Right ventricle myocardium superior (tissue), 1 donor: ENCODE measurements around the gene USP6NL. TPM values are rescaled to one million over a fixed set of nuclear protein-coding genes. Genes with fewer than 3 reads are reported as not detected.

Experiments used
- ATAC-seq: fragments of 200-7000 bp; cut with Tn5 transposase; one replicate; pipeline ENCODE4 v1.9.1; 2020; ENCODE audit warnings: mild to moderate bottlenecking; ENCODE audit not compliant: poor library complexity
- DNase-seq: peaks from one replicate; pipeline ENCODE4 v3.0.0-alpha.2; 2020
- intact Hi-C: fragments of 100-400 bp; cut with DNase I; formaldehyde crosslinking; loops from one replicate; pipeline ENCODE4 v1.11.2; 2022
- total RNA-seq: library from RNA; stranded (reverse); fragmentation: NEBNext Ultra II Directional; extraction: Animal tissue kit (Norgen Biotek cat#: 25700); gene quantifications from one replicate; pipeline ENCODE4 v1.2.1, GENCODE V29; 2021
- donor health status: DM: no; HTN: yes; CAD: no; lungs with severe emphysema.

The USP6NL gene
- total RNA-seq, 1 donor from 2014 or later: 5.2 TPM

DNA sequence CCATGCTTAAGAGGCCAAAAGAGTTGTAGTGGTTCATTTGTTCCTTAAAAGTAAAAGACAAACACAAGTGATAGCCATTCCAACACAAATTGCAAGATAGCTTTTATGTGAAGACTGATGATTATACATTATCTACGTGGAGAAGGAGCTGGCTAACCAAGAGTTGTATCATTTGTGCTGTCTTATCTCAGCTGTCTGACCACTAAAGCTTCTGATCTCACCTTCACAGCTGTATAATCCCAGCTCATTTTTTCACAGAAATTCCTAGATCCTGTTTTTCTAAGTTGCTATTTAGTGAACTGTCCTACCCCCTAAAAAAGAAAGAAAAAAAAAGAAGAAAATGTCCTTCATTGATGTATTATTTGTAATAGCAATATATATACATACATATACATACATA lies 9.8 kb downstream of the USP6NL start:
- ATAC-seq (no peak), DNase-seq (no peak)
- intact Hi-C loops: no loop called here

DNA sequence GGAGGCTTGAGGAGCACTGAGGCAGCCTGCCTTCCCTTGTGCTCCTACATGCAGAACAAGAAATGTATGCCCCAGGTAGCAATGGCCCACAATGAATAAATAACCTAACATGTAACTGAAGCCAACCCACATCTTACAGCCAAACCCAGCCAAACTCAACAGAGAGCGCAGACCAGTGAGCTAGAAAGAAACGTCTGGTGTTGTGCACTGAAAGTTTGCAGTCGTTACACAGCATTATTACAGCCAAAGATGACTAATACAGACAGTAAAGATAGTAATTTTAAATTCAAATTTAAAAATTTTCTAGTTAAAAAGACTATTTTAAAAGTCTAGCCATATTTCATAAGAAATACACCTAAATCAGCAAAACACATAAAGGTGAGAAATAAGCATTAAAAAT lies 11.2 kb downstream of the USP6NL start:
- DNase-seq (no peak), ATAC-seq (no peak)
- intact Hi-C loops: no loop called here

DNA sequence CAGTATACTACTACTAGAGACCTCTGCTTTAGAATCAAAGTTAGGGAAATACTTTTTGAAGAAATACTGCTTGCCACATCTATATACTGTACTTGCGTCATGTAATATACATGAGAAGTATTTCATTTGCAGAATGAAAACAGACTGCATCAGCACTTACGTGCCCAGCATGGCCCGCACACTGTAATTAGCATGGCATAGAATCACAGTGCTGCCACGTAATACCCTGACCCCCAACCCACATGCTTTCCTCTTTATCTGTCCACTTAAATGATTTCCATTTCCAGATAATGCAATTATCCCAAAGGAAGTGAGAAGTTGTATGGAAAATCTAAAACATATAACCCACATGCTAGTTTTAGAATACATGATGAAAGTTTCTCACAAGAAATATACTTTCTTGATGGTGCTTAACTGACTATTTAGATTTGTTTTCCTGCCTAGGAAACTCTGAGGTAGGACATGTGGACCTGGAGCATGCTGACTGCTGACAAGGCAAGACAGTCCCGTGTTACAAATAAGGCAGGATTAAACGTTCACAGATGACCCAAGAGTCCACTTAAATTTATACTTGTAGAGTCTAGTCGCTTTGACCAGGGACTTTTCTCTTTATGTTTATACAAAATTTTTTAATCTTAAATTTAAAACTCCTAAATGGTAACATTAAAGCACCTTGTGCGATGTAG lies 12.6 kb downstream of the USP6NL start:
- no peak for ATAC-seq
- no peak for DNase-seq
- intact Hi-C loops: no loop called here

DNA sequence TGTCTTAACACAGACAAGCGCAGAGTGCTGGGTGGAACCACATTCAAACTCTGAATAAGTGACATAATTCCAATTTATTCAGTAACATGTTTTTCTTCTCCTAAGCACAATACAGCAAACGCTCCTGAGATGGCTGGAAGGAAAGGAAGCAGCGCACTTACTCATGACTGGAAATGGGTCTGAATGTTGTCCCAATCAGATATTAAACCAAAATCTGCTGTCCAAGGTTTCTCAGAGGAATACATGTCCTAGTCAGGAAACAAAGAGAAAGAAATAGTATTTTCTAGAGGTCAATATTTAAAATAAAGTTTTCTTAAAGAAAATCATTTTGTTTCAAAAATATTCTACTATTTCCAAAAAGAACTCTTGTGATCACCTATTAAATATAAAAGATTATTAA lies 14.0 kb downstream of the USP6NL start:
- no peak for DNase-seq
- no peak for ATAC-seq
- intact Hi-C loops: no loop called here

DNA sequence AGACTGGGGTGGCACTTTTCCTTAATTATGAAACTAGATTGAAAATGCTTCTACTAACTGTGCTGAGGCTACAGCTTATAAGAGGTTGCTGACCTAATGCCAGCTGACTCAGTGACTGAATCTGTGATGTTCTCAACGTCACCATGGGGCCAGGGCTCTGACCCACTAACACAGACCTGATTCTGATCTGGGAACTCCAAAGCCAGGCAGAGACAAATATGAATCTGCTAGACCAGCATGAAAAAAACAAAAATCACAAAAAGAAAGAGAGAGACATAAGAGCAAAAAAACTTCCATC lies 16.1 kb downstream of the USP6NL start:
- ATAC-seq (peak; percentile 52), DNase-seq (no peak)
- intact Hi-C loops: no loop called here

DNA sequence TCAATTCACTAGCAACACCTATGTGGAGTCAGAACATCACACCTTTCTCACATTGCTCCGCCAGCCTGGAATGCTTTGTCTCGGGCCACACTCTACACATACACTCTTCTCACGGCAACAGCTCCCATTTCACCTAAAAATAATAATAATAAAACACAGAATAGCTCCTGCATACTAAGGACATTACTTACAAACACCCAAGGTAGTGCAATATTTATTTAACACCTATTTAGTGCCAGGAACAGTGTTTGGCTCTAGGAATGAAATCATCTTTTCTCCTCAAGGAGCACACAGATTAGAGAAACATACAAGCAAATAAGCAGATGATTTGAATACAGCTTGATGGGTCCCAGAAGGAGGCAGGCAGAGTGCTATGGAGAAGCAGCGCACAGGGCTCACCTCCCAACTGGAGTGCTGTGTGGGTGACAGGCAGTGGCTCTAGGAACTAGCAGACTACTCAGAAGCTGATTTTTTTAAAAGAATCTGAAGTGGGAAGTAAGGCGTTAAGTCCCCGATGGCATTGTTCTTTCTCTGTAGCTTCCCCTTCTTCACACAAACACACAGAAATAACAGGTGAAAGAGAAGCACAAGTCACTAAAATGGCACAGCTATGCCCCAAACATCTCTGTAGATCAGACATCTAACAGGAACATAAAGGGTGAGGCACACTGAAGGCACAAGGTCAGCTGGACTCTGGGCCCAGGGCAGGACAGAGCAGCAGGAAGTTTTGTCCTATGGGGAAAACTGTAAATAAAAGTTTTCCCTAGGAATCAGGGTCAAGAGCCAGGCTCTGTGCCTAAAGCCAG lies 16.7 kb downstream of the USP6NL start:
- intact Hi-C loops: no loop called here
- peak; percentile 25 for ATAC-seq
- DNase-seq: no peak

DNA sequence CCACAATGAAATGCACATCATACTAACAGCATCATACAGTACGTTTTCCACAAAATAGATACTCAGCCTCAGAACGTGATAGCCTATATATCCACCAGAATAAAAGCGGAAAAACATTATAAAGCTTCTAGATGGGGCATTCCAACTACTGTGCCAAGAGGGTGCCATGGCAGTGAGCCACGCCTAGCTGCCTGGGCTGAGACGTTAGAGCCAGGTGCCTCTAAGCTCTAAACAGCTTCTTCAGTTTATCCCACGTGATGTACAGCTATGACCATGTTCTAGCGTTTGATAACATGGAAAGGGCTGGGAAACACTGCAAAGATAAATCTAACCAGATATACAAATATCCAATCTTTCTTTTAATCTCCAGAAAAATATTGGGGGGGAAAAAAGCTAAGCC lies 17.8 kb downstream of the USP6NL start:
- intact Hi-C loops: no loop called here
- no peak for ATAC-seq
- no peak for DNase-seq

DNA sequence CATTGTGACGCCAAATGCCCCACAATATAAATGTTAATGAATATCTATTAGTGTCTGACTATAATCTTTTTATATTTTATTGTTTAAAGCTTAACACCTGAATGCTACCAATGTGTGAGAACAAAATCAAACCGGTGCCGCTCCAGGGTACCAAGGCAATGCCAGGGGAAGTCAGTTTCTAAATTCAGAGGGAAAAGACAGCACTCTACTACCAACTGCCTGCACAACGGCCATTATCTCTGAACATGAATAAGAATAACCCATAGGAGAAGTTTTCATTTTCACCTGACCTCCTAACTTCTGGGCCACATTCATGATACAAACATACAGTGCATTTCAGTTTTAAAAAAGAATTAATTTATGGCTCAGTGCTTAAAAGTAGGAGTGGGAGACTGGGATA lies 21.7 kb downstream of the USP6NL start:
- intact Hi-C loops: no loop called here
- ATAC-seq: peak; percentile 58
- no peak for DNase-seq

DNA sequence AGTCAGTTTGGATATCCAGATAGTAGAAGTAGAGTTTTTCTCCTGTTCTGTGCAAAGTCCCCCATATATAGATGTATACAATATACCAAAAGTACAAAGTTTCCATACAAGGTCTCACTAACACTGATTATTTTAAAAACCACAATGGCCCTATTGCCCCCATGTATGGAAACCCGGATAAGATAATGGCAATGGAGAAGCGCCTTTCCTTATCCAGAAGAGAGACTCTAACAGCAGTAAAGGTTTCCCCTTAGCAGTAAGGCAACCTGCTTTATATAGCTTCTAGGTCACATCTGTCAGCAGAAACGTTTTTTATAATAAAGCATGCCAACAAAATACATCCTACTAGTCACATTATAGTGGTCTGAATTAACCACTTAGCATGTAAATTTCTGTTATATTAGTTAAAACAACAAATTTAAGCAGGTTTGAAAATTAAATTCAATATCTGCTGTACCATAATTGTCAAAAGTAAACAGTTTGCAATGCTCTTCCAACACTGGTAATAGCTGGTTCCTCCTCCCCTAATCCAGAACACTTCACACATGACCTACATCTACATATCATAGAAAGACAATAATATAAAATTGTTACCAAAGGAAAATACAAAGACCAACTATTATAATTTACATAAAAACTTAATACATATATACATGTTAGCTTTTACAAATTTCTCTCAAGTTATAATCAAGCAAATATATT lies 22.4 kb downstream of the USP6NL start:
- ATAC-seq (peak; percentile 34), DNase-seq (no peak)
- intact Hi-C loops: no loop called here

DNA sequence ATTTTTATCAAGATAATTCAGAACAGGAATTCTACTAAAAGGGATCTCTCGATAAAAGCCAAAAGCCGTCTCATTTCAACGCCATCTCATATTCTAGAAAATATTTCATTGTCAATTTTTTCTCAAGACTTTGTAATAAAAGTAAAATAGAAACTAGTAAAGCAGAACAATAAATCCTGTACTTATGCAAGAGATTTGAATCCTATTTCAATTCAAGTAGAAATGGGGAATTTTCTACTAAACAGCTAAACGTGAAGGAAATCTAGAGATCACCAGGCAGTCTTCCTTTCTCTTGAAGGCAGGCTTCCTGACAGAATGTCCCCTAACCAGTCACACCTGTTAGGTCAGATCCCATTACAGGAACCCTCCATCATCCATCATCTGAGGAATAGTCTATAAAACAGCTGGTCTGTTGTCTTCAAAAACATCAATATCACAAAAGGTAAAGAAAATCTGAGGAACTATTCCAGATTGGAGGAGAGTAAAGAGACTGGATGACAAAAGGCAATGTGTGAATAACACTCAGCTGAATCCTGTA lies 23.7 kb downstream of the USP6NL start:
- intact Hi-C loops: no loop called here
- no peak for DNase-seq
- ATAC-seq: no peak

DNA sequence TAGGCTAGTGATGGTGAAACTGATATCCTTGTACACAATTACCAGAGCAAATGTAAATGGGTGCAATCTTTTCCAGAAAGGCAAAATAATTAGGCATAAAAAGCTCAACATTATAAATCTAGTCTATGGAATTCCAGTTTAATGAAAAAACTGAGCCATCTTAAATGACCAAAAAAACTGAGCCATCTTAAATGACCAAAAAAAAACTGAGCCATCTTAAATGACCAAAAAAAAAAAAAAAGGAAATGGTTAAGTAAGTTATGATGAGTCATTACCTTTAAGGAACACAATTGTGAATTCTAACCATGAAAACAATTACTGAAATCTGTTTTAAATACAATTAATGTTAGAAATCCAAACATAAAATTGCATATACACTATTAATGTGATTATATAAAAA lies 25.3 kb downstream of the USP6NL start:
- DNase-seq: no peak
- intact Hi-C loops: no loop called here
- ATAC-seq: no peak

DNA sequence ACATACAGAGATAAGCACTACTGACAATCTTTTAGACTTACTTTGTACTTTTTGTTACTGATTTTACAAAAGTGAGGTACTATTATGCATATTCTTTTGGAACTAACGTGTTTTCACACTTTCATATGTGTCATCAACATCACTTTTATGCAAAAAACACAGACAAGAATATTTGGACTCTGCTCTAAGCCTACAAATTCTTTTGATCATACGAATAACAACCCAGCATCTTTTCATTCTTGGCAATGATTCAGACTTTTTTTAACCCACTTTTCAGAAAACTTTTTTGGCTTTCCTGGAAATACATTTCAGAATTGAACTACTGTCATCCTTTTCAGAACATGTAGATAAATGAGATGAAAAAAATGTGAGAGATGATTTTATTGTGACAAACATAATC lies 30.2 kb downstream of the USP6NL start:
- DNase-seq: no peak
- no peak for ATAC-seq
- intact Hi-C loops: no loop called here

DNA sequence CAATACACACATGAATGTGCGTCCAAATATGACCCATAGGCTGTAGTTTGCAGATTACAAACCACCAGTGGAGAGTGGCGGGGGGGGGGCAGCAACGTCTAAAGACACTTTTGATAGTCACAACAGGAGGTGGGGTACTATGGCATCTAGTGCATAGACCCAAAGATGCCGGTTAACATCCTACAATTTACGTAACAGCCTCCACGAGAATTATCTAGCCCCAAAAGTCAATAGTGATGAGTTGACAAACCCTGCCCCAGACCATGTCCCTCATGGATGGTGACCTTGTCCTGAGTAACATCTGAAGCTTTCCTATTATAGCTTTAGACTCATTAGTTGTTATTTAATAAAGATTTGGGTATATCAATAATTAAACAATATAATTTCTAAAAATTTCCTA lies 31.6 kb downstream of the USP6NL start:
- no peak for DNase-seq

DNA sequence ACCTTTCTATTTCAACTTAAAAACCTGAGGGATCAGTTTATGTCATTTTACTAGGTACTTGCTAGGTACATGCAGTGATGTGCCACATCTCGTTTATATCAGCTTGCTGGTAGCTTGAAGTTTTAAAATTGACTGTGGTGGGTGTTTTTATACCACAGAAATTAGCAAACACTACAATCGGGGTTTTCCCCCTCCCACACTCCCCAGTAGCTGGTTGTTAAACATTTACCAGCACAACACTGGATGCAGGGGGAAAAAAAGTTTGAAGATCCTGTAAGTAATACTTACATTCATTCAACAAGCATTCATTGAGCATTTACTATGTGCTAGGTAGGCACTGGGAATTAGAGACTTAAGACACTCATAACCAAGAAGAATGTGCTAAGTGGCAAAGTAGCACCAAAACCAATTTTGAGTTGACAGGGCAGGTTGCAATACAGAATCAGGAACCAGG lies 32.6 kb downstream of the USP6NL start:
- ATAC-seq (no peak), DNase-seq (no peak)
- intact Hi-C loops: no loop called here

More for the DNA sequence above, 31.6 kb downstream of the USP6NL start:
- intact Hi-C loops: no loop called here
- ATAC-seq: no peak

DNA sequence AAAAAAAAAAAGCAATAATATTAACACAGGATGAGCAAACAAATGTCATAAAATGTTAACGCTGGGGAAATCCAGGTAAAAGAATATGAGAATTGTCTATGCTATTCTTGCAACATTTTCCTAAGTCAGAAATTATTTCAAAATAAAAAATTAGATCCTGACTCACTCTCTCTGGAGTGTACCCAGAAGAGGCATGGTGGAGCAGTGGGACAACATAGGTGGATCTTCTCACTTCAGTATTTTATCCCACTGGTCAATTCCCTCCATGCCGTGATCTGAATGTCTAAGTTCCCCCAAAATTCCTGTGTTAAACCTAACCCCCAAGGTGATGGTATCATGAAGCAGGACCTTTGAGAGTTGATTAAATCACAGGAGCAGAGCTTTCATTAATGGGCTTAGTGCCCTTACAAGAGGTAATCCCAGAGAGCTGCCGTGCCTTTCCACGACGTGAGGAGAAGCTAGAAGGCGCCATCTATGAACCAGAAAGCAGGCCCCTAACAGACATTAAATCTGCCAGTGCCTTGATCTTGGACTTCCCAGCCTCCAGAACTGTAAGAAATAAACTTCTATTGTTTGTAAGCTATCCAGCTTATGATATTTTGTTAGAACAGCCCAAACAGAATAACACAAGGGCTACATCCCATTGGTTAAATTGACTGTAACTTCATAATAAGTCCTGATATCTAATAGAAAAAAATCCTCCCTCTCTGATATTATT lies 35.2 kb downstream of the USP6NL start:
- no peak for ATAC-seq

DNA sequence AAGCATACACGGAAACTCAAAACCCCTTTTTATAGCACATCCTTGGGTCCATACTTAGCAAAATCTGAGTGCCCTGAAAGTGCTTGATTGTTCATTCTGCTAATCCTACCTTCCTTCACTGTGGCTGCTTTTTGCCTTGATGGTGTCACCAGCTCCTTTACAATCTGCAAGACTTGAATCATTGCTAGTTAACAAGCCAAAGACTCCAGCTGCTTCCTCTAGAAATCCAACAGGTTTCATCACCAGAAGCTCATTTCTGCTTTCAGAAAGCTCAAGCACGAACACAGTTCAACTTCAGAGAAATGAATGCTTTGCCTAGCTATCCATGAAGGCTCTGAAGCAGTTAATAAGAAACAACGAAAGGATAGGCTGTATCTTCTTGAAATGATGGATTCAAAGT lies 38.0 kb downstream of the USP6NL start:
- intact Hi-C loops: no loop called here
- no peak for DNase-seq
- ATAC-seq: no peak

More for the DNA sequence above, 35.2 kb downstream of the USP6NL start:
- intact Hi-C loops: no loop called here
- DNase-seq: no peak

DNA sequence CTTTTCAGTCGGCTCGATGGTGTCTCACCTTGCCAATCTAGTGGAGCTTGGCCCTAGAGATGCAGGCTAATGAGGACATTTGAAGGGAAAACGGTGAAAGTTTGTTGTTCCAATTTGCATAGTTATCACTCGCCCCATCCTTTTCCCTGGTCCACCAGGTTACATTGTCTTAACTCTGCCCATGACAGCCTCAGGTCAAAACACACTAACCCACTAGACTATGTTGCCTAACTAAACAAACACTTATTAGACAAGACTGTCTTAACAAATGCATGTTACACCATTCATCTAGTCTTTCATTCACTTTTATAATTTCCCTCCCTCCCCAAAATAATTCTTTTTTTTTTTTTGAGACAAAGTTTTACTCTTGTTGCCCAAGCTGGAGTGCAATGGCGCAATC lies 40.7 kb downstream of the USP6NL start:
- no peak for ATAC-seq
- intact Hi-C loops: no loop called here
- DNase-seq: no peak

DNA sequence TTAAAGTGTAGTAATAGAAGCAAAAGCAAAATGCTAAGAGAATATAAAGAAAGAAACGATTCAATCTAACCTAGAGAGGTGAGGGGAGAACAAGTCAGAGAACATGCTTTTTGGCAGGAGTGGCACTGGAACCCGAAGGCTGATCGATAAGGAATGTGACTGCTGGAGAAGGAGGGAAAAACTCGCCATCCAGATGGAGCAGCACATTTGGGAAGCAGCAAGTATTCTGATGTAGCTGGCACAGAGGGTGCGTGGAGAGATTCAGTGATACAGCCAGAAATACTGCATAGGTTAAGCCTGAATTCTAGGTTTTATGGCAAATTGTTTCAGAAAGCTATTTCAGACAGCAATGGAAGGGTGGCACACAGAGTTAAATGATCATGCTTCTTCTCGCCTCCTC lies 42.0 kb downstream of the USP6NL start:
- ATAC-seq (no peak), DNase-seq (no peak)
- intact Hi-C loops: no loop called here

DNA sequence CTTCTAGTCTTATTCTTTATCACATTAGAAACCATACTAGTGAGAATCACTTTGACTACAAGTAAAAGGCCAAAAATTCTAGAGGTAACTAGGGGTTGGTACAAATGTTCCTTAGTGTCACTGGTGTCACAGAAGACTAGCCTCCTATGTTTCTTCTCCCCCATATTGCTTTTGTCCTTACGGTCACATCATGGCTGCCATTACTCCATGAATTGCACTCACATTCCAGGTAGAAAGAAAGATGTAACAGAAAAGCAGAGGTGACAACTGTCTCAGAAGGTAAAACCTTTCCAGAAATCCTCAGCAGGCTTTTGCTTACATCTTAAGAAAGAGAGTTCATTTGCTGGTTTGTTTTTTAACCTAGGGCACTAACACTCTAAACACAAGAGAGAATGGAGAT lies 42.9 kb downstream of the USP6NL start:
- ATAC-seq: no peak
- no peak for DNase-seq

More for the DNA sequence above, 42.9 kb downstream of the USP6NL start:
- intact Hi-C loops: no loop called here
